LNCaP clone FGC (cell line): Measurements from ENCODE around the gene SKP1.

Experiments used
- DNase-seq: peaks from one replicate; pipeline ENCODE4 v3.0.0-alpha.2; 2011; ENCODE audit warnings: low read depth
- H3K4me3 ChIP-seq: 2 replicates; pipeline ENCODE4 v1.5.1; 2011; ENCODE audit warnings: mild to moderate bottlenecking, low read depth, low read length, control low read depth
- CTCF ChIP-seq: IDR thresholded peaks from 2 replicates; pipeline ENCODE4 v1.5.1; 2012; ENCODE audit warnings: mild to moderate bottlenecking; ENCODE audit not compliant: control insufficient read depth, insufficient read depth; ENCODE audit errors: extremely low read depth

Gene SKP1

GRCh38 chr5:134103397-134103796 is 73.4 kb downstream of the SKP1 start:
- no peak for DNase-seq
- no peak overlapping the region for H3K4me3 ChIP-seq
- TF ChIP-seq CTCF = no peak

- DNase-seq = no peak
- peak; percentile 76 for TF ChIP-seq CTCF
Measured at GRCh38 chr5:134101686-134102439, 74.9 kb downstream of the SKP1 start.

GRCh38 chr5:134100283-134101091 is 76.3 kb downstream of the SKP1 start:
- no peak for TF ChIP-seq CTCF
- no peak for DNase-seq
- H3K4me3 ChIP-seq = no peak overlapping the region

More at GRCh38 chr5:134101686-134102439, 74.9 kb downstream of the SKP1 start:
- no peak overlapping the region for H3K4me3 ChIP-seq

- TF ChIP-seq CTCF = no peak
- no peak for DNase-seq
- H3K4me3 ChIP-seq = no peak overlapping the region
Measured at GRCh38 chr5:134099939-134100282, 76.8 kb downstream of the SKP1 start.

GRCh38 chr5:134099288-134099872 is 77.4 kb downstream of the SKP1 start:
- TF ChIP-seq CTCF = no peak
- H3K4me3 ChIP-seq = no peak overlapping the region
- DNase-seq = no peak
